Activated CD8-positive, alpha-beta memory T cell treated with anti-CD3 and anti-CD28 coated beads, Interleukin-2, amount 50 U/mL, for 4 hours (primary cell): ENCODE data around the gene GRB7.

Experiments used
- DNase-seq: peaks from one replicate; pipeline ENCODE4 v3.0.0-alpha.2; 2020

Gene GRB7

GRCh38 chr17:39775031-39775430 is 37.3 kb downstream of the GRB7 start:
- no peak for DNase-seq

GRCh38 chr17:39776252-39776651 is 38.5 kb downstream of the GRB7 start:
- DNase-seq, result no peak

GRCh38 chr17:39777534-39778365 is 40.0 kb downstream of the GRB7 start:
- DNase-seq, result no peak

- DNase-seq, result no peak
These were observed 43.5 kb downstream of the GRB7 start for GRCh38 chr17:39781031-39781860.

- no peak for DNase-seq
These were observed 44.1 kb downstream of the GRB7 start for GRCh38 chr17:39781861-39782213.

GRCh38 chr17:39782481-39782880 is 44.7 kb downstream of the GRB7 start:
- DNase-seq, result no peak

- DNase-seq, result no peak
These were observed 45.2 kb downstream of the GRB7 start for GRCh38 chr17:39782980-39783379.

- no peak for DNase-seq
These were observed 49.3 kb downstream of the GRB7 start for GRCh38 chr17:39787041-39787440.

- DNase-seq, result no peak
These were observed 50.2 kb downstream of the GRB7 start for GRCh38 chr17:39787743-39788484.

- DNase-seq, result no peak
These were observed 53.6 kb downstream of the GRB7 start for GRCh38 chr17:39791111-39791992.

GRCh38 chr17:39792526-39793221 is 54.9 kb downstream of the GRB7 start:
- DNase-seq, result no peak

GRCh38 chr17:39793301-39793872 is 55.6 kb downstream of the GRB7 start:
- no peak for DNase-seq

GRCh38 chr17:39794249-39794970 is 56.7 kb downstream of the GRB7 start:
- no peak for DNase-seq
